ENCODE measurements around the gene ASTN1.

Gene ASTN1

GRCh38 chr1:176852124-176852523 is 312.4 kb downstream of the ASTN1 start:
- H3K36me3 Mint-ChIP-seq, result no peaks in the 10 kb centered on the region
- H3K9me3 Mint-ChIP-seq, result no peaks in the 10 kb centered on the region
- no peaks in the 10 kb centered on the region for H3K4me1 Mint-ChIP-seq
- no peak overlapping the region for H3K27ac Mint-ChIP-seq
- peaks cover 3% of the 10 kb centered on the region for H3K27me3 Mint-ChIP-seq
- H3K4me3 Mint-ChIP-seq, result no peak overlapping the region
- DNase-seq (ENCODE audit: low spot score in 2 of 2) (no peak), ATAC-seq (ENCODE audit: low read depth) (no peak)

- Mint-ChIP-seq H3K36me3 (no peaks in the 10 kb centered on the region), H3K9me3 (no peaks in the 10 kb centered on the region), H3K4me3 (no peak overlapping the region), H3K27ac (no peak overlapping the region), H3K27me3 (peaks cover 3% of the 10 kb centered on the region), H3K4me1 (no peaks in the 10 kb centered on the region)
- ATAC-seq (ENCODE audit: low read depth) (no peak), DNase-seq (ENCODE audit: low spot score in 2 of 2) (no peak)
These were observed 313.6 kb downstream of the ASTN1 start for GRCh38 chr1:176850871-176851270.

- Mint-ChIP-seq H3K9me3 (no peaks in the 10 kb centered on the region), H3K27me3 (peaks cover 3% of the 10 kb centered on the region), H3K4me1 (peaks cover 3% of the 10 kb centered on the region), H3K27ac (no peak overlapping the region), H3K36me3 (no peaks in the 10 kb centered on the region), H3K4me3 (no peak overlapping the region)
- ATAC-seq (ENCODE audit: low read depth) (no peak), DNase-seq (ENCODE audit: low spot score in 2 of 2) (no peak)
These were observed 315.2 kb downstream of the ASTN1 start for GRCh38 chr1:176849281-176849680.

GRCh38 chr1:176847052-176847451 is 317.5 kb downstream of the ASTN1 start:
- peaks cover 3% of the 10 kb centered on the region for H3K4me1 Mint-ChIP-seq
- no peak for DNase-seq (ENCODE audit: low spot score in 2 of 2)
- peaks cover 3% of the 10 kb centered on the region for H3K27me3 Mint-ChIP-seq
- H3K4me3 Mint-ChIP-seq, result no peak overlapping the region
- no peaks in the 10 kb centered on the region for H3K9me3 Mint-ChIP-seq
- H3K27ac Mint-ChIP-seq, result no peak overlapping the region
- no peaks in the 10 kb centered on the region for H3K36me3 Mint-ChIP-seq
- ATAC-seq (ENCODE audit: low read depth), result no peak

- Mint-ChIP-seq H3K4me1 (peaks cover 3% of the 10 kb centered on the region), H3K27me3 (peaks cover 3% of the 10 kb centered on the region), H3K4me3 (no peak overlapping the region), H3K9me3 (no peaks in the 10 kb centered on the region), H3K36me3 (no peaks in the 10 kb centered on the region), H3K27ac (no peak overlapping the region)
- ATAC-seq (ENCODE audit: low read depth), result no peak
- DNase-seq (ENCODE audit: low spot score in 2 of 2), result no peak
These were observed 320.9 kb downstream of the ASTN1 start for GRCh38 chr1:176843352-176844297.

- Mint-ChIP-seq H3K4me1 (peaks cover 3% of the 10 kb centered on the region), H3K4me3 (no peak overlapping the region), H3K27me3 (peaks cover 3% of the 10 kb centered on the region), H3K27ac (no peak overlapping the region), H3K36me3 (no peaks in the 10 kb centered on the region), H3K9me3 (no peaks in the 10 kb centered on the region)
- no peak for DNase-seq (ENCODE audit: low spot score in 2 of 2)
- ATAC-seq (ENCODE audit: low read depth), result no peak
These were observed 323.3 kb downstream of the ASTN1 start for GRCh38 chr1:176841238-176841637.

GRCh38 chr1:176839216-176839615 is 325.3 kb downstream of the ASTN1 start:
- no peak overlapping the region for H3K4me3 Mint-ChIP-seq
- H3K4me1 Mint-ChIP-seq, result no peaks in the 10 kb centered on the region
- no peaks in the 10 kb centered on the region for H3K9me3 Mint-ChIP-seq
- H3K27ac Mint-ChIP-seq, result no peak overlapping the region
- H3K27me3 Mint-ChIP-seq, result no peaks in the 10 kb centered on the region
- no peaks in the 10 kb centered on the region for H3K36me3 Mint-ChIP-seq
- DNase-seq (ENCODE audit: low spot score in 2 of 2) (no peak), ATAC-seq (ENCODE audit: low read depth) (no peak)

- Mint-ChIP-seq H3K4me1 (no peaks in the 10 kb centered on the region), H3K36me3 (no peaks in the 10 kb centered on the region), H3K27ac (no peak overlapping the region), H3K9me3 (no peaks in the 10 kb centered on the region), H3K4me3 (no peak overlapping the region), H3K27me3 (no peaks in the 10 kb centered on the region)
- DNase-seq (ENCODE audit: low spot score in 2 of 2) (no peak), ATAC-seq (ENCODE audit: low read depth) (no peak)
These were observed 326.1 kb downstream of the ASTN1 start for GRCh38 chr1:176838276-176838995.

GRCh38 chr1:176837708-176838107 is 326.8 kb downstream of the ASTN1 start:
- H3K27me3 Mint-ChIP-seq, result no peaks in the 10 kb centered on the region
- H3K4me3 Mint-ChIP-seq, result no peak overlapping the region
- DNase-seq (ENCODE audit: low spot score in 2 of 2) (no peak), ATAC-seq (ENCODE audit: low read depth) (no peak)
- no peaks in the 10 kb centered on the region for H3K36me3 Mint-ChIP-seq
- H3K9me3 Mint-ChIP-seq, result no peaks in the 10 kb centered on the region
- H3K4me1 Mint-ChIP-seq, result no peaks in the 10 kb centered on the region
- no peak overlapping the region for H3K27ac Mint-ChIP-seq

- no peak for ATAC-seq (ENCODE audit: low read depth)
- Mint-ChIP-seq H3K4me1 (no peaks in the 10 kb centered on the region), H3K27me3 (no peaks in the 10 kb centered on the region), H3K36me3 (no peaks in the 10 kb centered on the region), H3K4me3 (no peak overlapping the region), H3K9me3 (no peaks in the 10 kb centered on the region), H3K27ac (no peak overlapping the region)
- DNase-seq (ENCODE audit: low spot score in 2 of 2), result no peak
These were observed 333.4 kb downstream of the ASTN1 start for GRCh38 chr1:176831150-176831549.

GRCh38 chr1:176829261-176829660 is 335.3 kb downstream of the ASTN1 start:
- H3K27me3 Mint-ChIP-seq, result no peaks in the 10 kb centered on the region
- H3K36me3 Mint-ChIP-seq, result no peaks in the 10 kb centered on the region
- peaks cover 2% of the 10 kb centered on the region for H3K9me3 Mint-ChIP-seq
- no peak overlapping the region for H3K27ac Mint-ChIP-seq
- ATAC-seq (ENCODE audit: low read depth) (no peak), DNase-seq (ENCODE audit: low spot score in 2 of 2) (no peak)
- no peak overlapping the region for H3K4me3 Mint-ChIP-seq
- no peaks in the 10 kb centered on the region for H3K4me1 Mint-ChIP-seq

- ATAC-seq (ENCODE audit: low read depth) (no peak), DNase-seq (ENCODE audit: low spot score in 2 of 2) (no peak)
- peaks cover 2% of the 10 kb centered on the region for H3K9me3 Mint-ChIP-seq
- no peaks in the 10 kb centered on the region for H3K27me3 Mint-ChIP-seq
- no peak overlapping the region for H3K27ac Mint-ChIP-seq
- no peaks in the 10 kb centered on the region for H3K4me1 Mint-ChIP-seq
- no peak overlapping the region for H3K4me3 Mint-ChIP-seq
- H3K36me3 Mint-ChIP-seq, result no peaks in the 10 kb centered on the region
These were observed 338.2 kb downstream of the ASTN1 start for GRCh38 chr1:176826265-176826664.

GRCh38 chr1:176820391-176821031 is 344.0 kb downstream of the ASTN1 start:
- no peak for DNase-seq (ENCODE audit: low spot score in 2 of 2)
- no peak overlapping the region for H3K27ac Mint-ChIP-seq
- H3K27me3 Mint-ChIP-seq, result no peaks in the 10 kb centered on the region
- ATAC-seq (ENCODE audit: low read depth), result no peak
- no peaks in the 10 kb centered on the region for H3K4me1 Mint-ChIP-seq
- no peaks in the 10 kb centered on the region for H3K9me3 Mint-ChIP-seq
- no peaks in the 10 kb centered on the region for H3K36me3 Mint-ChIP-seq
- H3K4me3 Mint-ChIP-seq, result no peak overlapping the region

GRCh38 chr1:176816232-176816631 is 348.3 kb downstream of the ASTN1 start:
- H3K9me3 Mint-ChIP-seq, result peaks cover 5% of the 10 kb centered on the region
- no peaks in the 10 kb centered on the region for H3K4me1 Mint-ChIP-seq
- ATAC-seq (ENCODE audit: low read depth) (no peak), DNase-seq (ENCODE audit: low spot score in 2 of 2) (no peak)
- no peaks in the 10 kb centered on the region for H3K36me3 Mint-ChIP-seq
- H3K27me3 Mint-ChIP-seq, result peaks cover 1% of the 10 kb centered on the region
- no peak overlapping the region for H3K4me3 Mint-ChIP-seq
- H3K27ac Mint-ChIP-seq, result no peak overlapping the region

Data from memory B cell (primary cell).